ENCODE results near the gene ZNF850.

DNA sequence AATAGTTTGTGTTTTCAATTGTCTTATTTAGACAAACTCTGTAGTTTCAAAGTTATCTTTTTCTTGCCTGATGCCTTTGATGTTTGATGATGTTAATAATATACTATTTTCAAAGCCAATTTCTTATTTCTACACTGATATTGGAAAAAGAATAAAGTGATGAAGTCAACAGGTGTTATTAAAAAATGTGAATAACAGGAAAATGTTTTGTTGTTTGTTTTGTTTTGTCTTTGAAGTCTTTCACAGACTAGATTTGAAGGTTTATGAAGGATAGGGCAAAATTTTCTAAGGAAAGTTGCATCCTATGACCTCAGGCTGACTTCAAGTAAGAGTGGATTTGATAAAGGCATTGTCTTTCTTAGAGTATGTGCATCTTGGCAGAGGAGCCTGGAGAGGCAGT, 34.4 kb upstream of the ZNF850 start:
- TF ChIP-seq, protein P1, sequence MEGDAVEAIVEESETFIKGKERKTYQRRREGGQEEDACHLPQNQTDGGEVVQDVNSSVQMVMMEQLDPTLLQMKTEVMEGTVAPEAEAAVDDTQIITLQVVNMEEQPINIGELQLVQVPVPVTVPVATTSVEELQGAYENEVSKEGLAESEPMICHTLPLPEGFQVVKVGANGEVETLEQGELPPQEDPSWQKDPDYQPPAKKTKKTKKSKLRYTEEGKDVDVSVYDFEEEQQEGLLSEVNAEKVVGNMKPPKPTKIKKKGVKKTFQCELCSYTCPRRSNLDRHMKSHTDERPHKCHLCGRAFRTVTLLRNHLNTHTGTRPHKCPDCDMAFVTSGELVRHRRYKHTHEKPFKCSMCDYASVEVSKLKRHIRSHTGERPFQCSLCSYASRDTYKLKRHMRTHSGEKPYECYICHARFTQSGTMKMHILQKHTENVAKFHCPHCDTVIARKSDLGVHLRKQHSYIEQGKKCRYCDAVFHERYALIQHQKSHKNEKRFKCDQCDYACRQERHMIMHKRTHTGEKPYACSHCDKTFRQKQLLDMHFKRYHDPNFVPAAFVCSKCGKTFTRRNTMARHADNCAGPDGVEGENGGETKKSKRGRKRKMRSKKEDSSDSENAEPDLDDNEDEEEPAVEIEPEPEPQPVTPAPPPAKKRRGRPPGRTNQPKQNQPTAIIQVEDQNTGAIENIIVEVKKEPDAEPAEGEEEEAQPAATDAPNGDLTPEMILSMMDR (IDR thresholded peaks at IDR 0.05; ENCODE audit: low read depth, low read length, missing input control) = no peak
- TF ChIP-seq FOXA1 (IDR thresholded peaks at IDR 0.05) = no peak
- TF ChIP-seq JUND (IDR thresholded peaks at IDR 0.05) = no peak
- no peak for TF ChIP-seq SP1 (IDR thresholded peaks at IDR 0.05)
- TF ChIP-seq, protein P2, sequence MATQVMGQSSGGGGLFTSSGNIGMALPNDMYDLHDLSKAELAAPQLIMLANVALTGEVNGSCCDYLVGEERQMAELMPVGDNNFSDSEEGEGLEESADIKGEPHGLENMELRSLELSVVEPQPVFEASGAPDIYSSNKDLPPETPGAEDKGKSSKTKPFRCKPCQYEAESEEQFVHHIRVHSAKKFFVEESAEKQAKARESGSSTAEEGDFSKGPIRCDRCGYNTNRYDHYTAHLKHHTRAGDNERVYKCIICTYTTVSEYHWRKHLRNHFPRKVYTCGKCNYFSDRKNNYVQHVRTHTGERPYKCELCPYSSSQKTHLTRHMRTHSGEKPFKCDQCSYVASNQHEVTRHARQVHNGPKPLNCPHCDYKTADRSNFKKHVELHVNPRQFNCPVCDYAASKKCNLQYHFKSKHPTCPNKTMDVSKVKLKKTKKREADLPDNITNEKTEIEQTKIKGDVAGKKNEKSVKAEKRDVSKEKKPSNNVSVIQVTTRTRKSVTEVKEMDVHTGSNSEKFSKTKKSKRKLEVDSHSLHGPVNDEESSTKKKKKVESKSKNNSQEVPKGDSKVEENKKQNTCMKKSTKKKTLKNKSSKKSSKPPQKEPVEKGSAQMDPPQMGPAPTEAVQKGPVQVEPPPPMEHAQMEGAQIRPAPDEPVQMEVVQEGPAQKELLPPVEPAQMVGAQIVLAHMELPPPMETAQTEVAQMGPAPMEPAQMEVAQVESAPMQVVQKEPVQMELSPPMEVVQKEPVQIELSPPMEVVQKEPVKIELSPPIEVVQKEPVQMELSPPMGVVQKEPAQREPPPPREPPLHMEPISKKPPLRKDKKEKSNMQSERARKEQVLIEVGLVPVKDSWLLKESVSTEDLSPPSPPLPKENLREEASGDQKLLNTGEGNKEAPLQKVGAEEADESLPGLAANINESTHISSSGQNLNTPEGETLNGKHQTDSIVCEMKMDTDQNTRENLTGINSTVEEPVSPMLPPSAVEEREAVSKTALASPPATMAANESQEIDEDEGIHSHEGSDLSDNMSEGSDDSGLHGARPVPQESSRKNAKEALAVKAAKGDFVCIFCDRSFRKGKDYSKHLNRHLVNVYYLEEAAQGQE (IDR thresholded peaks at IDR 0.05) = no peak
- TF ChIP-seq, protein P3, sequence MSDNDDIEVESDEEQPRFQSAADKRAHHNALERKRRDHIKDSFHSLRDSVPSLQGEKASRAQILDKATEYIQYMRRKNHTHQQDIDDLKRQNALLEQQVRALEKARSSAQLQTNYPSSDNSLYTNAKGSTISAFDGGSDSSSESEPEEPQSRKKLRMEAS (IDR thresholded peaks at IDR 0.05) = no peak
- no peak for TF ChIP-seq RAD21 (IDR thresholded peaks at IDR 0.05)
- no peak for TF ChIP-seq YY1 (IDR thresholded peaks at IDR 0.05)
- TF ChIP-seq GABPA (IDR thresholded peaks at IDR 0.05 in 1 of 2, conservative IDR thresholded peaks at IDR 0.05 in 1 of 2) = no peak
- TF ChIP-seq EGR1 (IDR thresholded peaks at IDR 0.05; ENCODE audit: low read depth in 2 of 2) = no peak
- TF ChIP-seq, protein P4, sequence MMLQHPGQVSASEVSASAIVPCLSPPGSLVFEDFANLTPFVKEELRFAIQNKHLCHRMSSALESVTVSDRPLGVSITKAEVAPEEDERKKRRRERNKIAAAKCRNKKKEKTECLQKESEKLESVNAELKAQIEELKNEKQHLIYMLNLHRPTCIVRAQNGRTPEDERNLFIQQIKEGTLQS (IDR thresholded peaks at IDR 0.05) = no peak
- no peak for TF ChIP-seq TAF1 (conservative IDR thresholded peaks at IDR 0.05)
- TF ChIP-seq, protein P5, sequence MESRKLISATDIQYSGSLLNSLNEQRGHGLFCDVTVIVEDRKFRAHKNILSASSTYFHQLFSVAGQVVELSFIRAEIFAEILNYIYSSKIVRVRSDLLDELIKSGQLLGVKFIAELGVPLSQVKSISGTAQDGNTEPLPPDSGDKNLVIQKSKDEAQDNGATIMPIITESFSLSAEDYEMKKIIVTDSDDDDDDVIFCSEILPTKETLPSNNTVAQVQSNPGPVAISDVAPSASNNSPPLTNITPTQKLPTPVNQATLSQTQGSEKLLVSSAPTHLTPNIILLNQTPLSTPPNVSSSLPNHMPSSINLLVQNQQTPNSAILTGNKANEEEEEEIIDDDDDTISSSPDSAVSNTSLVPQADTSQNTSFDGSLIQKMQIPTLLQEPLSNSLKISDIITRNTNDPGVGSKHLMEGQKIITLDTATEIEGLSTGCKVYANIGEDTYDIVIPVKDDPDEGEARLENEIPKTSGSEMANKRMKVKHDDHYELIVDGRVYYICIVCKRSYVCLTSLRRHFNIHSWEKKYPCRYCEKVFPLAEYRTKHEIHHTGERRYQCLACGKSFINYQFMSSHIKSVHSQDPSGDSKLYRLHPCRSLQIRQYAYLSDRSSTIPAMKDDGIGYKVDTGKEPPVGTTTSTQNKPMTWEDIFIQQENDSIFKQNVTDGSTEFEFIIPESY (IDR thresholded peaks at IDR 0.05) = no peak

Data from liver (tissue), 3 donors.